Body of pancreas (tissue), 4 donors: ENCODE data around the gene MLPH. TPM values are rescaled to one million over a fixed set of nuclear protein-coding genes. Genes with fewer than 3 reads are reported as not detected.

Source experiments
- ATAC-seq: fragments of 150-250 bp; one replicate; pipeline ENCODE4 v1.9.1; 2016
- DNase-seq, 4 donors: peaks; one replicate each; pipeline ENCODE4 v3.0.0-alpha.2; 2019
- H3K27ac ChIP-seq, 4 donors: fragments of 200-600 bp; sonication (generic); 1 replicate in 3 of 4; 2 replicates in 1 of 4; pipeline versions ENCODE4 v1.5.1 to v1.6.1; 2016 to 2019; ENCODE audit warnings: mild to moderate bottlenecking in 1 of 4, mixed read lengths in 1 of 4, moderate library complexity in 1 of 4
- H3K27me3 ChIP-seq, 2 donors: fragments of 200-600 bp; sonication (generic); one replicate each; pipeline ENCODE4 v1.6.0; 2016; ENCODE audit warnings: mild to moderate bottlenecking in 1 of 2
- H3K36me3 ChIP-seq, 2 donors: fragments of 200-600 bp; sonication (generic); replicated peaks in 1 of 2; 2 replicates each; pipeline ENCODE4 v1.5.1; 2016; ENCODE audit warnings: low read depth in 2 of 2; ENCODE audit not compliant: insufficient read depth in 1 of 2
- H3K4me1 ChIP-seq: fragments of 200-600 bp; sonication (generic); one replicate; pipeline ENCODE4 v1.6.0; 2016
- H3K4me3 ChIP-seq, 2 donors: fragments of 200-600 bp; sonication (generic); 1 replicate in 1 of 2; 2 replicates in 1 of 2; pipeline ENCODE4 v1.5.1; 2016 to 2019
- H3K9me3 ChIP-seq, 3 donors: fragments of 200-600 bp; sonication (generic); 1 replicate in 2 of 3; 2 replicates in 1 of 3; pipeline ENCODE4 v1.5.1; 2016
- CTCF ChIP-seq, 7 experiments: fragments of 450-650 bp in 4 of 7; fragments of 200-600 bp in 3 of 7; sonication (generic) in 3 of 7; IDR thresholded peaks; one replicate each; pipeline ENCODE4 v1.5.1; 2016 to 2019; ENCODE audit warnings: antibody characterized with exemption in 7 of 7
- POLR2A ChIP-seq, 3 donors: fragments of 450-650 bp; IDR thresholded peaks; one replicate each; pipeline ENCODE4 v1.6.1; 2016; ENCODE audit warnings: antibody characterized with exemption in 3 of 3, mild to moderate bottlenecking in 2 of 3
- WGBS, 2 donors: methylation state at CpG; one replicate each; pipeline ENCODE4 v1.1.5; 2017; 5-methylcytosine and 5-hydroxymethylcytosine counted together
- intact Hi-C: fragments of 100-400 bp; cut with DNase I; formaldehyde crosslinking; loops from one replicate; pipeline ENCODE4 v1.15.1; 2023
- total RNA-seq, 2 donors: library from RNA; depleted of rRNA; stranded (reverse); fragments of >200 nt; gene quantifications; one replicate each; pipeline ENCODE4 v1.1.0, GENCODE V29; 2016

Gene MLPH
- total RNA-seq, 2 donors from 2014 or later: 30.3 to 64.3 TPM

- ATAC-seq (no peak), DNase-seq (no peak)
- intact Hi-C loops: no loop called here
- 88 to 100% methylated on average over 2 to 3 of the region's 3 CpGs for WGBS, 2 donors
- Histone ChIP-seq H3K4me3 (no peak overlapping the region), H3K27ac (no peak overlapping the region), H3K27me3 (no peaks in the 10 kb centered on the region), H3K9me3 (no peaks in the 10 kb centered on the region), H3K4me1 (peaks cover 45% of the 10 kb centered on the region), H3K36me3 (no peaks in the 10 kb centered on the region)
- TF ChIP-seq CTCF (IDR thresholded peaks at IDR 0.05) (no peak), POLR2A (IDR thresholded peaks at IDR 0.05) (no peak)
Measured at GRCh38 chr2:237480988-237481525, 6.0 kb upstream of the MLPH start.

- intact Hi-C loops: no loop called here
- Histone ChIP-seq H3K27ac (peak overlapping the region; percentile 47 to 81 (median 64)), H3K36me3 (no peaks in the 10 kb centered on the region), H3K4me3 (no peak overlapping the region), H3K4me1 (peaks cover 49% of the 10 kb centered on the region), H3K27me3 (no peaks in the 10 kb centered on the region), H3K9me3 (no peaks in the 10 kb centered on the region)
- TF ChIP-seq CTCF (IDR thresholded peaks at IDR 0.05) (no peak), POLR2A (IDR thresholded peaks at IDR 0.05) (peak in 2 of 3 donors; percentile 35 to 39)
- WGBS, 2 donors: 13 to 18% methylated on average over 6 of the region's 6 CpGs
- DNase-seq (peak; percentile 82 to 94 (median 92)), ATAC-seq (peak; percentile 87)
Measured at GRCh38 chr2:237482485-237482884, 4.6 kb upstream of the MLPH start.

DNA sequence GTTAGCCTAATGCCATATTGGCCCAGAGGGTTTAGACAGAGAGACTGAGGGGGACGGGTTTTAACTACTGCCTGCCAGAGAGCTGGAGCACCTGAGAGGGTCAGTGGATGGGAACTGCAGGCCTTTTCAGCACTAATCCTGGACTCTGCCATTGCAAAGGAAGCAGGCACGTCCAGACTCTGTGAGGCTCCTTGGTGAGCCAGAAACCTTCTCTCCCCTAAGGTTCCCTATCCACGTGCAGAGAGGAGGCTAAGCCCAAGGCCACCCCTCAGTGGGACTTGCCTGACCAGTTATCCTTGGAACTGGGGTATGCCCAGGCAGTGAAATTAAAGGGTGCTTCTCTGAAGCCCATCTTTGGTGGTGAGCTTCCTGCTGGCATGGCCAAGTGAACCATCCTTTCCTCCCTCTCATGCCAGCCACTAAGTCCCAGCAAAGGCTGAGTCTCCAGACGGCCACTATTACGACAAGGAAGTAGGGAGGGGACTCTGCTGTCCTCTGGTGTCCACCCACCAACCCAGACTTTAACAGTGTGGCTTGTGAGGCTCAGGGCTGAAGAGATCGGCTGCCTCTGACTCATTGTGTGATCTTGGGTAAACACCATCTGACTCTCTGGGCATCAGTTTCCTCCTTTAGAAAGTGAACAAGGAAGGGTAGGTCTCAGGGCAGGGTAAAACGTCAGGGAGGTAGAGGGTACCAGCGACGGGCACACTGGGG, 3.9 kb upstream of the MLPH start:
- Histone ChIP-seq H3K4me3 (no peak overlapping the region), H3K9me3 (no peaks in the 10 kb centered on the region), H3K27me3 (no peaks in the 10 kb centered on the region), H3K4me1 (peaks cover 56% of the 10 kb centered on the region), H3K27ac (peak overlapping the region; percentile 47 to 81 (median 64)), H3K36me3 (no peaks in the 10 kb centered on the region)
- peak in 2 of 4 donors; percentile 54 to 81 for DNase-seq
- intact Hi-C loops: no loop called here
- TF ChIP-seq CTCF (IDR thresholded peaks at IDR 0.05) (peak in 2 of 7 experiments; percentile 21 to 52), POLR2A (IDR thresholded peaks at IDR 0.05) (peak in 2 of 3 donors; percentile 8 to 11)
- peak; percentile 22 for ATAC-seq
- 46 to 63% methylated on average over 9 of the region's 9 CpGs for WGBS, 2 donors

GRCh38 chr2:237485304-237485703, 1.7 kb upstream of the MLPH start:
- H3K9me3 ChIP-seq: no peaks in the 10 kb centered on the region
- 91 to 95% methylated on average over 1 of the region's 1 CpG for WGBS, 2 donors
- intact Hi-C loops: no loop called here
- TF ChIP-seq CTCF (IDR thresholded peaks at IDR 0.05) (no peak), POLR2A (IDR thresholded peaks at IDR 0.05) (no peak)
- ATAC-seq (no peak), DNase-seq (no peak)
- H3K36me3 ChIP-seq: no peaks in the 10 kb centered on the region
- no peak overlapping the region for H3K27ac ChIP-seq
- H3K4me1 ChIP-seq: peaks cover 65% of the 10 kb centered on the region
- H3K4me3 ChIP-seq: no peak overlapping the region
- H3K27me3 ChIP-seq: no peaks in the 10 kb centered on the region

DNA sequence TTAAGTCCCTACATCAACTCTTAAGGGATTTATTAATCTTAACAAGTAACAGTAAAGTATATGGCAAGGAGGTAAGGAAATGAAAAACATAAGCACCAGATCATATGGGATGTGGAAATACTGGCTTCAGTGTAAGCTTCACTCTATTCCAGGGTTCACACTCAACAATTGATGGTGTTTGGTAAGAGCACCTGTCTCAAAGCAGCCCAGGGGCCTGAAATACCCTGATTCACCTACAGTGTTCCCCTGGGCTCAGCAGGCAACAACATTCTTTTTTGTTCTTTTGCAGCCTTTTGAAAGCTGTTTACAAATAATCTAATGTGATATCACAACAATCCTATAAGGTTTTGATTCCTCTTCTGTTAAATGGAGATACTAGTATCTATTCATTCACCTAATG, 1.2 kb upstream of the MLPH start:
- Histone ChIP-seq H3K9me3 (no peaks in the 10 kb centered on the region), H3K27ac (no peak overlapping the region), H3K4me3 (no peak overlapping the region), H3K4me1 (peaks cover 68% of the 10 kb centered on the region), H3K27me3 (no peaks in the 10 kb centered on the region), H3K36me3 (no peaks in the 10 kb centered on the region)
- intact Hi-C loops: no loop called here
- ATAC-seq: no peak
- no peak for DNase-seq
- no peak for TF ChIP-seq CTCF (IDR thresholded peaks at IDR 0.05)
- TF ChIP-seq POLR2A (IDR thresholded peaks at IDR 0.05): no peak
